Activated B cell treated with CpG ODN at 0.5 μM for 24 hours (primary cell): ENCODE measurements around the gene MSI2. TPM values are rescaled to one million over a fixed set of nuclear protein-coding genes. Genes with fewer than 3 reads are reported as not detected.

Experiments
- ATAC-seq: fragments of 200-7000 bp; cut with Tn5 transposase; one replicate; pipeline ENCODE4 v1.10.0; 2021; ENCODE audit warnings: low read depth, mild to moderate bottlenecking, moderate library complexity
- CTCF ChIA-PET: fragments of 350-600 bp; sonication (Branson Sonifier 250); formaldehyde crosslinking; loops from one replicate; lab custom pipeline; 2021; ENCODE audit warnings: antibody characterized with exemption; lab: Charles Lee
- POLR2A ChIA-PET: fragments of 350-600 bp; sonication (Branson Sonifier 250); formaldehyde crosslinking; loops from one replicate; lab custom pipeline; 2021; ENCODE audit warnings: antibody characterized with exemption; lab: Charles Lee
- DNase-seq: peaks from one replicate; pipeline ENCODE4 v3.0.0; 2022
- H3K27ac Mint-ChIP-seq: one replicate; pipeline ENCODE4 v1.8.0; 2020; ENCODE audit warnings: mixed read lengths
- H3K27me3 Mint-ChIP-seq: one replicate; pipeline ENCODE4 v1.8.0; 2021; ENCODE audit warnings: mixed read lengths
- H3K36me3 Mint-ChIP-seq: one replicate; pipeline ENCODE4 v1.8.0; 2021; ENCODE audit warnings: low read depth, mixed read lengths
- H3K4me1 Mint-ChIP-seq: one replicate; pipeline ENCODE4 v1.8.0; 2021; ENCODE audit warnings: mixed read lengths
- H3K4me3 Mint-ChIP-seq: one replicate; pipeline ENCODE4 v1.8.0; 2020; ENCODE audit warnings: mild to moderate bottlenecking, mixed read lengths
- H3K9me3 Mint-ChIP-seq: one replicate; pipeline ENCODE4 v1.8.0; 2020; ENCODE audit warnings: mixed read lengths
- CTCF ChIP-seq: fragments of 200-600 bp; IDR thresholded peaks from one replicate; pipeline ENCODE4 v1.8.0; 2022; ENCODE audit warnings: antibody characterized with exemption, mild to moderate bottlenecking
- intact Hi-C: fragments of 100-400 bp; cut with micrococcal nuclease; formaldehyde crosslinking; loops from one replicate; pipeline ENCODE4 v1.15.1; 2024
- total RNA-seq: library from RNA; stranded (reverse); gene quantifications from 2 replicates; pipeline ENCODE4 v1.2.3, GENCODE V29; 2022

The MSI2 gene
- total RNA-seq, 1 donor from 2014 or later = 102 TPM

GRCh38 chr17:57517273-57517631 is 260.9 kb downstream of the MSI2 start:
- no peak for TF ChIP-seq CTCF
- peaks cover 10% of the 10 kb centered on the region for H3K4me1 Mint-ChIP-seq
- ChIA-PET CTCF (interaction anchor here (1.0 kb wide), 1 partner anchor 274 kb away, joined by 3 read pairs; no protein-coding TSS in a partner anchor), POLR2A (no interaction called here)
- H3K4me3 Mint-ChIP-seq = no peak overlapping the region
- intact Hi-C loops = no loop called here
- DNase-seq (no peak), ATAC-seq (no peak)
- H3K27me3 Mint-ChIP-seq = no peaks in the 10 kb centered on the region
- no peak overlapping the region for H3K27ac Mint-ChIP-seq
- no peaks in the 10 kb centered on the region for H3K9me3 Mint-ChIP-seq
- no peaks in the 10 kb centered on the region for H3K36me3 Mint-ChIP-seq

- POLR2A ChIA-PET = no interaction called here
- Mint-ChIP-seq H3K4me3 (no peak overlapping the region), H3K27me3 (no peaks in the 10 kb centered on the region), H3K9me3 (no peaks in the 10 kb centered on the region), H3K36me3 (no peaks in the 10 kb centered on the region), H3K27ac (no peak overlapping the region), H3K4me1 (peaks cover 16% of the 10 kb centered on the region)
- ATAC-seq (no peak), DNase-seq (no peak)
- no peak for TF ChIP-seq CTCF
- intact Hi-C loops = no loop called here
- CTCF ChIA-PET = interaction anchor here (1.0 kb wide), 1 partner anchor 274 kb away, joined by 3 read pairs; no protein-coding TSS in a partner anchor
These were observed 261.5 kb downstream of the MSI2 start for GRCh38 chr17:57517632-57518456.

- Mint-ChIP-seq H3K36me3 (no peaks in the 10 kb centered on the region), H3K27ac (no peak overlapping the region), H3K4me1 (peaks cover 21% of the 10 kb centered on the region), H3K9me3 (no peaks in the 10 kb centered on the region), H3K27me3 (no peaks in the 10 kb centered on the region), H3K4me3 (no peak overlapping the region)
- no peak for TF ChIP-seq CTCF
- POLR2A ChIA-PET = no interaction called here
- no peak for ATAC-seq
- CTCF ChIA-PET = interaction anchor here (1.1 to 1.4 kb wide), 2 partner anchors 153 to 276 kb away, joined by 3 to 5 read pairs; no protein-coding TSS in a partner anchor
- DNase-seq = no peak
- intact Hi-C loops = no loop called here
These were observed 262.6 kb downstream of the MSI2 start for GRCh38 chr17:57518587-57519581.

GRCh38 chr17:57519800-57520199 is 263.5 kb downstream of the MSI2 start:
- ChIA-PET CTCF (interaction anchor here (0.9 to 1.4 kb wide), 3 partner anchors 78 to 277 kb away, joined by 3 to 5 read pairs (median 3); no protein-coding TSS in a partner anchor), POLR2A (no interaction called here)
- Mint-ChIP-seq H3K4me3 (no peak overlapping the region), H3K27ac (no peak overlapping the region), H3K36me3 (no peaks in the 10 kb centered on the region), H3K27me3 (no peaks in the 10 kb centered on the region), H3K4me1 (peaks cover 30% of the 10 kb centered on the region), H3K9me3 (no peaks in the 10 kb centered on the region)
- intact Hi-C loops = loop anchor here (2.0 kb wide), 1 partner anchor 15 kb away; no protein-coding TSS in a partner anchor
- DNase-seq (no peak), ATAC-seq (no peak)
- TF ChIP-seq CTCF = no peak
